ENCODE measurements around the gene ZBTB2. TPM values are rescaled to one million over a fixed set of nuclear protein-coding genes. Genes with fewer than 3 reads are reported as not detected.

Gene ZBTB2
- total and polyA plus RNA-seq, 10 of the 15 experiments (the other 5 are each of a cell fraction or from before 2014, with no cell fraction given), result 4.2 to 21.9 (median 15.0) TPM

GRCh38 chr6:151428093-151428735 is 36.9 kb upstream of the ZBTB2 start (continued):
- TF ChIP-seq ZBTB40 (IDR thresholded peaks at IDR 0.05; ENCODE audit: borderline replicate concordance), result no peak
- TF ChIP-seq NBN (IDR thresholded peaks at IDR 0.05), result no peak

GRCh38 chr6:151425561-151425960 is 34.2 kb upstream of the ZBTB2 start:
- POLR2A ChIA-PET, result interaction anchor here (1.0 kb wide), 1 partner anchor 26 kb away, joined by 3 read pairs; no protein-coding TSS in a partner anchor
- 99% methylated on average over 4 of the region's 4 CpGs for WGBS (ENCODE audit: insufficient coverage, insufficient replicate concordance, low lambda C conversion rate, missing lambda C conversion rate)
- H3K4me3 ChIP-seq, result no peak overlapping the region
- no peaks in the 10 kb centered on the region for H3K4me1 ChIP-seq (ENCODE audit: control insufficient read depth, insufficient read depth, low read length)
- no peaks in the 10 kb centered on the region for H3K79me2 ChIP-seq (ENCODE audit: control insufficient read depth, insufficient read depth, low read length)
- BruUV-seq (replicated peaks), result no TSS peak
- CTCF ChIA-PET, result interaction anchor here (0.8 kb wide), 1 partner anchor 33 kb away, joined by 3 read pairs; no protein-coding TSS in a partner anchor
- SMC1A ChIA-PET (ENCODE audit: uncharacterized antibody, unreplicated experiment), result no interaction called here
- DNase-seq (ENCODE audit: low read depth, low spot score) (no peak), ATAC-seq (no peak), FAIRE-seq (no peak)
- H3K36me3 ChIP-seq (ENCODE audit: control insufficient read depth in 2 of 2, insufficient read depth in 2 of 2, low read length in 1 of 2), result peaks cover 4 to 9% of the 10 kb centered on the region in 2 experiments
- no peaks in the 10 kb centered on the region for H3K27me3 ChIP-seq (replicated peaks in 1 of 2; ENCODE audit: control insufficient read depth in 2 of 2, insufficient read depth in 2 of 2, low read length in 1 of 2)
- H4K20me1 ChIP-seq (ENCODE audit: control insufficient read depth, insufficient read depth), result no peaks in the 10 kb centered on the region
- H3K9ac ChIP-seq (ENCODE audit: control insufficient read depth, insufficient read depth, low read length), result no peak overlapping the region
- H2AFZ ChIP-seq (ENCODE audit: control insufficient read depth, low read depth, low read length), result no peak overlapping the region
- intact Hi-C loops (cut with micrococcal nuclease; ENCODE audit: unreplicated experiment), result no loop called here
- in situ Hi-C loops (cut with MboI), result loop anchor here (25.0 kb wide), 1 partner anchor 1562 kb away; the partner anchor contains the start of gene FBXO5
- RAD21 ChIA-PET (ENCODE audit: unreplicated experiment), result no interaction called here
- H3K27ac ChIP-seq (ENCODE audit: control insufficient read depth, insufficient read depth), result no peak overlapping the region
- no peak overlapping the region for H3K4me2 ChIP-seq (ENCODE audit: control insufficient read depth, insufficient read depth)
- no peaks in the 10 kb centered on the region for H3K9me3 ChIP-seq (replicated peaks; ENCODE audit: control insufficient read depth, insufficient read depth, low read length)
- no peak for TF ChIP-seq PAX5 (IDR thresholded peaks at IDR 0.05; ENCODE audit: borderline replicate concordance, low read depth, low read length)
- no peak for TF ChIP-seq USF2 (IDR thresholded peaks at IDR 0.05; ENCODE audit: borderline replicate concordance, low read depth, low read length)
- no peak for TF ChIP-seq ZNF384 (IDR thresholded peaks at IDR 0.05; ENCODE audit: borderline replicate concordance, low read depth, low read length)
- TF ChIP-seq ESRRA (IDR thresholded peaks at IDR 0.05; ENCODE audit: low read length), result no peak
- TF ChIP-seq USF1 (IDR thresholded peaks at IDR 0.05; ENCODE audit: borderline replicate concordance, extremely low read length, insufficient read depth, low read depth, low read length), result no peak
- TF ChIP-seq PKNOX1 (IDR thresholded peaks at IDR 0.05), result no peak
- no peak for TF ChIP-seq MAX (IDR thresholded peaks at IDR 0.05; ENCODE audit: low read depth, low read length)
- no peak for TF ChIP-seq SREBF2 (IDR thresholded peaks at IDR 0.05; ENCODE audit: low read length)
- TF ChIP-seq TBL1XR1 (IDR thresholded peaks at IDR 0.05; ENCODE audit: low read depth, low read length), result no peak
- TF ChIP-seq DPF2 (IDR thresholded peaks at IDR 0.05), result no peak
- TF ChIP-seq BCL3 (IDR thresholded peaks at IDR 0.05; ENCODE audit: borderline replicate concordance, insufficient read depth, low read depth, low read length, poor library complexity, severe bottlenecking), result no peak
